GM18873 (cell line): ENCODE results near the gene TNNI2.

Experiments used
- ATAC-seq: cut with Tn5 transposase; IDR thresholded peaks from one replicate; pipeline ENCODE4 v1.9.1; 2021; ENCODE audit warnings: mild to moderate bottlenecking, moderate library complexity, moderate number of reproducible peaks; ENCODE audit not compliant: unreplicated experiment, low FRiP score

Gene TNNI2

DNA sequence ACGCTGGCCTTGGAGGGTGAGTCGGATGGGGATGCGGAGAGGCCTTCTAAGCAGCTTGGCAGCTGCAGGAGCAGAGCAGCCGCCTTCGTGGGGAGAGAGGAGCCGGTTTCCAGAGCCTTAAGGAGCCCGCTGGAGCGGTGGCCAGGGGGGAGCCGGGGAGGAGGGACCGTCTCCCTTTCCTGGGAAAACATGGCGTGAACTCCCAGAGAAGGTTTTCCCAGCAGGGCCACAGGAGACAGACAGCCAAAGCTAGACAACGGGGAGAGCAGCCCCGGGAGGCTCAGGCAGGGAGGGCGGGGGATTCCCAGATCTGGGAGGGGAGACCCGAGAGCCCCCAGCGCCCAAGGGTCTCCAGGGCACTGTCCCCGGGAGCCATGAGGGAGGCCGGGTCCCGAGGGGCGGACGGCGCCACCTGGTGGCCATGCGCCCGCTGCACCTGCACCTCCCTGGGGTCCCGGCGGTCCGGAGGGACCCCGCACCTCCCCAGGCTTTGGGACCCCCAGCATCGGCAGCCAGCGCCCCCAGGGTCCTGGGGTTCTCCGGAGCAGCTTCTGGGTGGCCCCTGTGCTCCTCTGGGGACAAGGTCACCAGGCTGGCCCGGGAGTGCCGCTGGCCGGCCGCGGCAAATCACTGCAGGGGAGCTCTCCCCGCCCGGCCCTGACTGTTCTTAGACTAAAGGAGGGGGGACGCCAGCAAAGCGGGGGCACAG, 6.4 kb upstream of the TNNI2 start:
- no peak for ATAC-seq

DNA sequence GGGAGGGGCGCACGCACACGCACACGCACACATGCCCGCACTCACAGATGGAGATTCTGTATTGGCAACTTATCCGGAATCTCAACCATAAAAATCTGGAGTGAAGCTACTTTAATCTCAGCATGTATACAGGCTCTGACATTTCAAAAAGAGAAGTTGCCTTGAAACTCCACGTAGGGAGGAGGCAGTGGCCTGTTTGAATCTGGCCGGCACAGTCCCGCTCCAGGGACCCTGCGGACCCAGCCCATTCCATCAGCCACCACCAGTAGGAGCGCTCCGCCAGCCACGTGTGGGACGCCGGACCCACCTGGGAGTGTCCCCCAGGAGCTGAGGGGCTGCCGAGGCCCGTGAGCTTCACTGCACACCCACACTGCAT, 5.9 kb upstream of the TNNI2 start:
- ATAC-seq, result no peak

DNA sequence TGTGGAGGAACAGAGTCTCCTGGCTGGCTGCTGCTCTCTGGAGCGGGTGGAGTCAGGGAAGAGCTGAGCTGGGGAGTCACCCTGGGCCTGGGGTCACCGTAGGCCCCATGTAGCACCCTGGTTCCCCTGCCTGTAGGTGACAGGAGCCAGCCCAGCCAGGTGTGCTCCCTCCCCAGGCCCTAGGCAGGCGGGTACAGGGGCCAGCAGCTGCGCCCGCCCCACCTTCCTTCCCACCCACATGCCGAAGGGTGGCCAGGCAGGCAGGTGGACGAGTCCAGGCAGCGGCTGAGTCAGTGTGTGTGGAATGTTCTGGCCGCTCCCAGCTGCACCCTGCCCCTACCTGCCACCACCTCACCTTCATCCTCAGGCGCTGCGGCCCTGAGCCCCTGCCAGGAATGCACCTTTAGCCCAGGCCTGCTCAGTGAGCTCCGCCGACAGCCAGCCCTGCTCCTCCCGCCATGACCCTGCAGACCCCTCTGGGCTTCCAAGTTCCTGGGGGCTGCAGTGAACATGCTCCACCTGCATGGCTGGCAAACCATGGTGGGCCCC, 4.6 kb upstream of the TNNI2 start:
- ATAC-seq, result no peak

DNA sequence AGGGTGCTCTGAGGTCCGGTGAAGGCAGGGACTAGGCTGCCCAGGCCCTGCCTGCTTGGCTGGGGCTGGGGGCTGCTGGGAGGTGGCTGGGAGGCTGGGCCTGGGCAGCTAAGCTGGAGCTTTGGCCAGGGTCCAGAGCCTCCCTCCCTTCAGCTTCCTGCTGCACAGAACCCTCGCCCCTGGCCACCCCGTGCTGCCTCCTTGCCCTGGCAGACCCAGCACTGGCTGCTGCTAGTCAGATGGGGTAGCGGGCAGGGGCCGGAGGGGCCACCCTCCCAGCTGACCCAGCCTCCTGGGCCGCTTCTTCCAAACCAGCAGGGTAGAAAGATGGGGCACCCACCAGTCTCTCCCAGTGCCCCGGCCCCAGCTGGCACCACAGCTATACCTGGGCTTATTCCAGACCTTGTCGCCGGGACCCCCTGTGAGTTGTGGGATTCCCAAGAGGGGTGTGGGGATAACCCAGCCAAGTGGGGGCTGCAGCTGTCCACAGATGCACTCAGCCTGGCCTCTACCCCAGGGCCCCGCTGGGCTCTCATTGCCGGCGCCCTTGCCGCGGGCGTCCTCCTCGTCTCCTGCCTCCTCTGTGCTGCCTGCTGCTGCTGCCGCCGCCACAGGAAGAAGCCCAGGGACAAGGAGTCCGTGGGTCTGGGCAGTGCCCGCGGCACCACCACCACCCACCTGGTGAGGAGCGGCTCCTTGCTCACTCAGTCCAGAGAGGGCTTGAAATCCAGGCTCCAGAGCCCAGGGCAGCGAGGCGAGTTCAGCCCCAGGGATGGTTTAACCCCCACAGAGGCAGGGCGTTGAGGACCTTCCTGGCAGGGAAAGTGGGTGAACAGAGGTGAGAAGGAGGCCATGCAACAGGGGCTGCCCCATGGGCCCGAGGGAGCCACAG, 3.8 kb upstream of the TNNI2 start, which contains the start of gene SYT8:
Gene SYT8, plus strand, starts transcription at position 212 of the 892 bp plus-strand sequence. Its CDS starts 116 bp downstream, at position 328.
- ATAC-seq, result no peak

DNA sequence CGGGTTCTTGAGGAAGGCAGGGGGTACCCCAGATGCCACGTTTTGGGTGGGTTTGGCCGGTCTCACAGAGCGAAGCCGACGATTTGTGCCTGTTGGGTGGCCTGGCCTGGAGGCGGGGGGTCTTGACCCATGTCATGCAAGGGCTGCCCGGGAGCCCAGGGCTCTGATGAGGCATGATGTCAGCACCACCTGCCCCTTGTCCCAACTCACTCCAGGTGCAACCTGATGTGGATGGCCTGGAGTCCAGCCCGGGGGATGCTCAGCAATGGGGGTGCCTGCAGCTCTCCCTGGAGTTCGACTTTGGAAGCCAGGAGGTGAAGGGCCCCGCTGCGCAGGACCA, 3.1 kb upstream of the TNNI2 start:
- ATAC-seq, result no peak

DNA sequence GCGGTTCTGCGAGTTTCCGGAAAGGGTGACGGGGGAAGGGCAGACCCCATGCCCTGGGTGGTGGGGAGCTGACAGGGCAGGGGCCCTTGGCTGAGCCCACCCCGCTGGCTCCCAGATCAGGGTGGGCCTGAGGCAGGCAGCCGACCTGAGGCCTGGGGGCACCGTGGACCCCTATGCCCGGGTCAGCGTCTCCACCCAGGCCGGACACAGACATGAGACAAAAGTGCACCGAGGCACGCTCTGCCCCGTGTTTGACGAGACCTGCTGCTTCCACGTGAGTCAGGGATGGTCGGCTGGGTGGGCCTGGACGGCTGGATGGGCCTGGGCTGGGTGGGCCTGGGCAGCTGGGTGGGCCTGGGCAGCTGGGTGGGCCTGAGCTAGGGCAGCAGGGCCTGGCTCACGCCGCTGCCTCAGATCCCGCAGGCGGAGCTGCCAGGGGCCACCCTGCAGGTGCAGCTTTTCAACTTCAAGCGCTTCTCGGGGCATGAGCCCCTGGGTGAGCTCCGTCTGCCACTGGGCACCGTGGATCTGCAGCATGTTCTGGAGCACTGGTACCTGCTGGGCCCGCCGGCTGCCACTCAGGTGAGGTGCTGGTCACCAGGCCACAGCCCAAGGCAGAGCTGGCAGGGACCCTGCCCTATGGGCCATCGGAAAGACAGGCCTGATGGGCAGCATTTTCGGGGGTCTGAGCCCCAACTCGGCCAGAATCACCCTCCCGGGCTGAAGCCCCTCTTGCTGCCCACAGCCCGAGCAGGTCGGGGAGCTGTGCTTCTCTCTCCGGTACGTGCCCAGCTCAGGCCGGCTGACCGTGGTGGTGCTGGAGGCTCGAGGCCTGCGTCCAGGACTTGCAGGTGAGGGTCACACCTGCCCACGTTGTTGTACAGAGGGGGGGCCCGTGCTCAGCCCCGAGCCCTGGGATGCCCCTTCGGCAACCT, 2.5 kb upstream of the TNNI2 start:
- ATAC-seq, result no peak

DNA sequence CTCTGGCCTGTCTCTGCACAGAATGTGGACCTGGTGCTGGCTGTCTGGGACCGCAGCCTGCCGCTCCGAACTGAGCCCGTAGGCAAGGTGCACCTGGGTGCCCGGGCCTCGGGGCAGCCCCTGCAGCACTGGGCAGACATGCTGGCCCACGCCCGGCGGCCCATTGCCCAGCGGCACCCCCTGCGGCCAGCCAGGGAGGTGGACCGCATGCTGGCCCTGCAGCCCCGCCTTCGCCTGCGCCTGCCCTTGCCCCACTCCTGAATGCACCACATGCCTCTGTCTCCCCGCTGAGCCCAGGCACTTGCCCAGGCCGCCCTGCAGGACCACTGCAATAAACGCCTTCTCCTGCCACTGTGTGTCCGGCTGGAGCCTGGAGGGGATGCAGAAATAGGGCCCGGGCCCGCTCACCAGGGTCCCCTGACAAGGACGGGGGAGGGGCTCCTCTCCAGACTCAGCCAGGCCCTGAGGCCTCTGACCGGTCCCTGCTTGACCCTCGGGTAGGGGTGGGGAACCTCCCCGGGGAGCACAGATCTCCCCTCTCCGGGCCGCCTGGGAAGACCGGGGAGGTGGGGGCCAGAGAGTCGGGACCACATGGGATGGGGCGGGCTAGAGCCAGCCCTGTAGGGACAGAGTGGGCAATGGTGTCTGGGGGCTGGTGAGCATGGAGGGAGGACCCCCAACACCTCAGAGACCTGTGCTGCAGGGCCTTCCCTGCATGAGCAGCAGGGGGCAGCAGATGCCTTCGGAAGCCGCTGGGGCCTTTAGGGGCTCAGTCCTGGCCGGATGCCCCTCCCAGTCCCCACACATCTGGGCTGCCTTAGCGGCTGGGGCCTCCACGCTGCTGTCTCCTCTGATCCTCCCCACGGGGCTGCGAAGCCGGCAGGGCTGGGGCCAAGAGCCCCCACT, 1.4 kb upstream of the TNNI2 start:
- ATAC-seq, result peak; percentile 51

DNA sequence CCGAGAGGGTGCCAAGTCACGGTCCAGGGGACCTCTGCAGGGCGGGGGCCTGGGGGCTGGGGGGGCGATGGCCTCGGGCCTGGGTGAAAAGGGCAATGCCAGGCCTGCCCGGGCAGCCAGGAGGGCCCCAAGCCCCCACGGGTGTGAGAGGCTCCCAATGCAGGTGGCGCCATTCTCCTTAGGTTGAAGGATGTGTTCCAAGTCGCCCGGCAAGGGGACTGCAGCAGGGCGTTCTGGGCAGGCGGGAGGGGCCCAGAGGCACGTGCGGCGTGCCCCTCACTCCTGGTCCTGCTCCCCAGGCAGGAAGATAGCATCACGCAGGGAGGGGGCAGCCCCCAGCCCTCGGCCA, 730 bp upstream of the TNNI2 start:
- no peak for ATAC-seq

DNA sequence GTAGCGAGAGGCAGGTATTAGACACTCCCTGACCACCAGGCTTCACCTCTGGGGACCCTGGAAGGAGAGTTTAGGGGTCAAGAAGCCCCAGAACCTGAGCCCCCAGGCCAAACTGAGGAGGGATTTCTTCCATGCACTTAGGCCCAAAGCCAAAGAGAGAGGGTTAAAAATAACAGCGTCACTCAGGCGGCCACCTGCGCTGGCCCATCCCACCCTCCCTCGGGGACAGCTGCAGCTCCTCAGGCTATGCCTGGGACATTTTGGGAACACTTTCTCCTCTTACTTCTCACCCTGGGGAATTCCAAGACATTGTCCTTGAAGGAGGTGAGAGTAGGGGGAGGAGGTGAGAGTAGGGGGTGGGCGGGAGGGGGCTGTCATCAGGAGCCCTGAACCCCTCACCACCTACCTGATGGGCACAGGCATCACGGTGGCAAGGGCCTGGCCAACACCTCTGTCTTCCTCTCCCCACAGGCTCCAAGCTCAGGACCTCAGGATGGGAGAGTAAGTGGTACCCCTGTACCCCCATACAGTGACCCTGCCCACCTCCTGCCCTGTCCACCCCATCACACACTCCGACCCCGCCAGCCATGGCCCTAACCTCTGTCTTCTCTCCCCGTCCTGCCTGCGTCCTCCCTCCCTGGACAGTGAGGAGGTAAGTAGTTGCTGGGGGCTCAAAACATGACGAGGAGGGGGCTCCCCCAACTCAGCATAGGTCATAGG, 583 bp downstream of the TNNI2 start:
- no peak for ATAC-seq

DNA sequence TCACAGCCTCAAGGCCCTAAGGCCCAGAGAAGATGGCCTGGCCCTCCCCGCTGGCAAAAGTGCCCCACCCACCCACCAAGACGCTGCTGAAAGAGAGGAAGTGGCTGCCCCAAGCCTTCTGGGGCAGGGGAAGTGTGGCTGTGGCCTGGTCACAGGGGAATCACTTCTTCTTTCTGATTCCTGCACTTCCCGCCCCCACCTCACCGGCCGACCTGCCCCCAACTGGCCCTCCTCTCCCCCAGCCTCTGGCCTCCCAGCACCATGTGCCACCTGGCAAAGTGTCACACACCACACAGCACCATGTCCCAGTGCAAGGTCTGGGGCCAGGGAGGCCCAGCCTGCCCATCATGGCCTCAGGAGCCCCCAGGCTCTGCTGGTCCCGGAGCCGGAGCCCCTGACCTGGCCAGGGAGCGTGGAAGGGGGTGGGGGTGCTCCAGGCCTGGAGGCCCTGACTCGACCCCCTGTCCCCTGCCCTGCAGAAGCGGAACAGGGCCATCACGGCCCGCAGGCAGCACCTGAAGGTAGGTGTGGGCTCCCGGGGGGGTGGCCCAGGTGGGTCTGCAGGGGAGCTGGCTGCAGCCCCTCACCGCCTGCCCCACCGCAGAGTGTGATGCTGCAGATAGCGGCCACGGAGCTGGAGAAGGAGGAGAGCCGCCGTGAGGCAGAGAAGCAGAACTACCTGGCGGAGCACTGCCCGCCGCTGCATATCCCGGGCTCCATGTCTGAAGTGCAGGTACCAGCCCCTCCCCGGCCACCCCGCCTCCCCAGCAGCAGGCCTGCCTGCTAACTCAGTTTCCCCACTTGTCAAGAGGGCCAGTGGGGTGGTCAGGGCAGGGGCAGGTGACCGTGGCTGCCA, 1.4 kb downstream of the TNNI2 start:
- ATAC-seq, result no peak

DNA sequence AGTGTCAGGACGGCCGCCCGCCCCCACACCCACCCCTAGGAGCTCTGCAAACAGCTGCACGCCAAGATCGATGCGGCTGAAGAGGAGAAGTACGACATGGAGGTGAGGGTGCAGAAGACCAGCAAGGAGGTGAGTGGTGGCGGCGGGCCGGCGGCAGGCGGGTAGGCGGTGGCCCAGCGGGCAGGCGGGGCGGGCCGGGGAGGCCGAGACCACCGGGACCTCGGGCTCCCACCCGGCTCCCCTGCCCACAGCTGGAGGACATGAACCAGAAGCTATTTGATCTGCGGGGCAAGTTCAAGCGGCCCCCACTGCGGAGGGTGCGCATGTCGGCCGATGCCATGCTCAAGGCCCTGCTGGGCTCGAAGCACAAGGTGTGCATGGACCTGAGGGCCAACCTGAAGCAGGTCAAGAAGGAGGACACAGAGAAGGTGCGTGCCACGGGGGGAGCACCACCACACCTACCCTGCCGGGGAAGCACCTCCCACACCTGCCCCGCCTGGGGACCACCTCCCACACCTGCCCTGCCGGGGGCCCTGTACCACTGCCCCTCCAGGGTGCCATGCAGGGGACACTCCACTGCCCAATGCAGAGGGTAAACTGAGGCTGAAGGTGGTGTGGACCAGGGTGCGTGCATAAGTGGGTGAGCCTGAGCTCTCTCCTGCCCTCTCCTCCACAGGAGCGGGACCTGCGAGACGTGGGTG, 2.1 kb downstream of the TNNI2 start:
- no peak for ATAC-seq

DNA sequence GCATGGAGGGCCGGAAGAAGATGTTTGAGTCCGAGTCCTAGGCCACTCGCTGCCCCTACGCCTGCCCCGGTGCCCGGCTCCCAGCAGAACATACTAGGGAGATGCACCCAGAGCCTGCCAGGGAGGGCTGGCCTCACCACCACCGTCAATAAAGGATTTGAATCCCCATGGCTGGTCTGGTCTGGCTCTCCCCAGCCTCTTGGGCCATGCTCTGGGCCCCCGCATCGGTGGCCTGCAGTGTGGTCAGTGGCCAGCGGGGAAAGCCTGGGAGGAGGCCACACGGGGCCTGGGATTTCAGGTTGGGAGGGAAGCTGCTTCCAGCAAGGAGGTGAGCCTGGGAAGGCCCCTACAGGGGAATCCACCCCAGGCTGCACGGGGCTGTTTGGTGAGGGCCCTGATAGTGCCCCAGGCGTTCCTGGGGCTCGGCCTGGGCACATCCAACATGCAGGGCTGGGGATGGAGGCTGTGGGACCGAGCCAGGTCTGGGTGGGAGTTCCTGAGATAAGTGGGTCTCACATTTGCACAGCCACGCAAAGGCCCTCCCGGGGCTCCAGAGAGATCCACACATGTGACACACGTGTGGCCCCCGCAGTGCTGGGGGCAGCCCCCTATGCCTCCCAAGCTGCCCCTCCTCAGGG, 2.8 kb downstream of the TNNI2 start:
- ATAC-seq, result no peak

DNA sequence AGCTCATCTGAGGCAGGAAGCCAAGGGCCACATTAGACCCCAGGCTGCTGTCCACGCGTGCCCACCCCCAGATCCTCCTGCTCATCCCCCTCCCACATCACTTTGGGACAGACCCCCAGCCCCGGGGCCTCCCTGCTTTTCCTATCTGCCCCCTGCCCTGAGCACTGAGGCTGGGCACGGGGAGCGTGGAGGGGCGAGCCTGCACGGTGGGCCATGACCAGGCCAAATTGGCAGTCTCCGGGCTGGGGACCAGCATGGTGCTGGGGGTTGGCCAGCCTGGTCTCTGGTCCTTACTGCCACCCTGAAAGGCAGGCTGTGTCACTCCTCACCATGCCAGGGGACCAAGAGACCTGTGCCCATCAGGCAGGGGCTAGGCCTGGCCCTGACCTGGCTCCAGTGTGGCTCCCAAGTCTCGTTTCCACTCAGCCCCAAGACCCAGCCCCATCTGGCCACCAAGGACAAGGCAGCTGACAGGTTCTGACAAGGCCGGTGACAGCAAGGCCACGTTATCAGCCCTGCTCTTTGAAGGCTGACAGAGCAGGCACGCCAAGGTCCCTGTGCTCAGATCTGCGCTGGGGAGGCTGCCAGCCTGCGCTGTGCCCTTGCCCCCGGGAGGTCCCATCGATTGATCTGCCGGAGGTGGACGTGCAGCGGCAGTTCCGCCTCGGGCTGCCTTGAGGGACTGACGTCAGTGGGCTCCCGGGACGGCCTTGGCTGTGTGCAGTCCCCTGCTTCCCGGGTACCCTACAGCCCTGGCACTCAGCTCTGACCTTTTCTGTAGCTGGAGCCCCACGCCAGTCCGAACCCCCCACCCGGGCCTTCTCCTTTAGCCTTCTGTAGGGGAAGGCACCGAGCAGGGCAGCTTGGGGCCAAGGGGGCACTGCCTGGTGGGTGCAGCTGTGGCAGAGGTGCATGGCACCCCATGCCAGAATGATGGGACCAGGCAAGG, 3.6 kb downstream of the TNNI2 start:
- ATAC-seq, result no peak

DNA sequence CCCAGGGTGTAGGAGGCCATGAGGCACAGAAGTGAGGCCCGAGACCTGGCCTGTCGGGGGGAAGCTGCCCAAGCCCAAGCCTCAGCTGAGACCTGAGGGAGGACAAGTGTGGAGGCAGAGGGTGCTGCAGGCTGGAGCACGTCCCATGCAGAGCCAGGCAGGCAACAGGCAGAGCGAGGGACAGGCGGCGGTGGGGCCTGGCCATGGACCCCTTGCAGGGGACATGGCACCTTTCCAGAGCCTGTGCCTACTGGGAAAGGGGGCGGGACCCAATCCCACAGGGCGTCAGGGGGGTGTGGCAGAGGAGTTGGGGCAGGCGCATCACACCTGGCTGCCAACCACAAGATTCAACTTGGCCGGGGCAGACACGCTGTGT, 4.3 kb downstream of the TNNI2 start:
- no peak for ATAC-seq

DNA sequence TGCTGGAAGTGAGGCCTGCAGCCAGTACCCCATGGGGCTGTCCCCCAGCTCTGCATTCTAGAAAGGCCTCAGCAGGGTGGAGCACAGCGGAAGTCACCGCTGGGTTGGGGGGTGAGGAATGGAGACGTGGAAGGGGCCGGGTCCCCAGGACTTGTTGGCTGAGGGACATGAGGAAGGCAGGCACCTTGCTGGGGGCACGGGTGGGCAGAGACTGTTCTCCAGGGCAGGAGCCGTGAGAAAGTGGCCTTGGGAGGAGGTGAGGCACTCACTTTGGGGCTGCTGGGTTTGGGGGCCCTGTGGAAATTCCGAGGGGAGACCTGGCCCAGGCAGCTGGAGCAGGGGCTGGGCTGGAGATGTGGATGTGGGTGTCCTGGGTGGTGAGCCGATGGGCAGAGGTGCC, 5.0 kb downstream of the TNNI2 start:
- ATAC-seq, result no peak
